ENCODE measurements around the gene DHX9.

DNA sequence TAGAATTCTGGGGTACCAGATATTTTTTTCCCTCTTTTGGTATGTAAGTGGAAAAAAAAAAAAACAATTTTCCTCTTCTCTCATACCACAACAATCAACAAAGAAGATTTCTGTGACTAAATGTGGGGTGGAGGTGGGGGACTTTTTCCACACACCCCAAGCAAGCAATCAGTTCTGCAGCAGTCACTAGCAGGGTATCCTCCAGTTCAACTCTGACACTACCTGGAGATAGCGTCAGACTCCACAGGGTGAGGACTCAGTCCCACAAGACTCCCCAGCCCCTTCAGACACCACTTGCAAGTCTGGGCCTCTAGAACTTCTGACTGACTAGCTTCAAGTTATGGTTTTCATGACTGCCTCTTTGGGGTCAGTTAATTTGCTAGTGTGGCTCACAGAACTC lies 6.2 kb downstream of the DHX9 start:
- TF ChIP-seq, protein P1, sequence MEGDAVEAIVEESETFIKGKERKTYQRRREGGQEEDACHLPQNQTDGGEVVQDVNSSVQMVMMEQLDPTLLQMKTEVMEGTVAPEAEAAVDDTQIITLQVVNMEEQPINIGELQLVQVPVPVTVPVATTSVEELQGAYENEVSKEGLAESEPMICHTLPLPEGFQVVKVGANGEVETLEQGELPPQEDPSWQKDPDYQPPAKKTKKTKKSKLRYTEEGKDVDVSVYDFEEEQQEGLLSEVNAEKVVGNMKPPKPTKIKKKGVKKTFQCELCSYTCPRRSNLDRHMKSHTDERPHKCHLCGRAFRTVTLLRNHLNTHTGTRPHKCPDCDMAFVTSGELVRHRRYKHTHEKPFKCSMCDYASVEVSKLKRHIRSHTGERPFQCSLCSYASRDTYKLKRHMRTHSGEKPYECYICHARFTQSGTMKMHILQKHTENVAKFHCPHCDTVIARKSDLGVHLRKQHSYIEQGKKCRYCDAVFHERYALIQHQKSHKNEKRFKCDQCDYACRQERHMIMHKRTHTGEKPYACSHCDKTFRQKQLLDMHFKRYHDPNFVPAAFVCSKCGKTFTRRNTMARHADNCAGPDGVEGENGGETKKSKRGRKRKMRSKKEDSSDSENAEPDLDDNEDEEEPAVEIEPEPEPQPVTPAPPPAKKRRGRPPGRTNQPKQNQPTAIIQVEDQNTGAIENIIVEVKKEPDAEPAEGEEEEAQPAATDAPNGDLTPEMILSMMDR (IDR thresholded peaks at IDR 0.05): no peak
- no peak for TF ChIP-seq POLR2A (IDR thresholded peaks at IDR 0.05)

Data from body of pancreas (tissue), 4 donors.